ENCODE data around the gene EFCAB11.

Gene EFCAB11

DNA sequence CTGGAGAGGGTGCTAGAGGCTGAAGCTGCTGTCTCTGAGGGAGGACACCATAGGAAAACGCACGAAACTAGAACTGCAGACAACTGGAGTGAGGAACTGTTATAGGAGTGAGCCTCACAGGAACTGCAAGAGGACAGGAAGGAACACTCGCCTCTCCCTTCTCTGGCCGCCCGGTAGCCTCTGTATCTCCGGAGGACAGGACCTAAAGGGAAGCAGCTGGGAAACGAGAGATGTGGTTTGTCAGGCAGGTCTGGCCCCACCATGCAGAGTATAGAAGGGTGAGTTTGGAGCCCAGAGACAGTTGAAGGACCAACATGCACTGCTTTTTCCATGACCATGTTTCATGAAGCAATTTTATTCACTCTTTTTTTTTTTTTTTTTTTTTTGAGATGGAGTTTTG is 127.3 kb downstream of the EFCAB11 start:
- DNase-seq (ENCODE audit: extremely low read depth in 1 of 2, low read depth in 1 of 2), result no peak

DNA sequence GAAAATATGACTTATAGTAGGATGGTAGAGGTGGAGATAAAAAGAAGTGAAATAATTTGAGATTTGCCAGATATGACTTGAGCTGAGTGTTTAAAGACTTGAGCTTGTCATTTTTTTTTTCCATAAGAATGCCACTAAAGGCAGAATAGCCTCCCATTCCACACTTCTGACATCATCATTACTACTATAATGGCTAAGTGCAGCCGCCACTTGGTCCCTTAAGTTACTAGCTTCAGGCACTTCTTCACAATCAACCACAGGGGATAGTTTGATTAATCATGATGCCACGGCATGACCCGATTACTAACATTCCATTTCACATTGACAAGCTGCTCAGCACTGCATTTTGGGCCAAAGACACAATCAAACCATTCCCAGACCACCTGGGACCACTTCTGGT is 127.9 kb downstream of the EFCAB11 start:
- no peak for DNase-seq (ENCODE audit: extremely low read depth in 1 of 2, low read depth in 1 of 2)

DNA sequence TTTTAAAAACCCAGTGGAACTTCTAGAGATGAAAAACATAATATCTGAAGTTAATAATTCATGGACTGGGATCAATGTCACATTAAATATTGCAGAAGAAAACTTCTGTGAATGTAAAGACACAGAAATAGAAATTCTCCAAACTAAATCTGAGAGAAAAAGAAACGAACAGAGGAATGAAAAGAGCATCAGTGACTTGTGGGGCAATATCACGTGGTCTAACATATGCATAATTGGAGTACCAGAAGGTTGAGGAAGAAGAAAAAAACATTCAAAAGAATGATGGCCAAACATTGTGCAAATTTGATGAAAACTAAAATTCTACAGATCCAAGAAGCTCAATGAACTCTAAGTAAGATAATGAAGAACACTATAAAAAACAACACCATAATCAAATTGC is 130.8 kb downstream of the EFCAB11 start:
- no peak for DNase-seq (ENCODE audit: extremely low read depth in 1 of 2, low read depth in 1 of 2)

DNA sequence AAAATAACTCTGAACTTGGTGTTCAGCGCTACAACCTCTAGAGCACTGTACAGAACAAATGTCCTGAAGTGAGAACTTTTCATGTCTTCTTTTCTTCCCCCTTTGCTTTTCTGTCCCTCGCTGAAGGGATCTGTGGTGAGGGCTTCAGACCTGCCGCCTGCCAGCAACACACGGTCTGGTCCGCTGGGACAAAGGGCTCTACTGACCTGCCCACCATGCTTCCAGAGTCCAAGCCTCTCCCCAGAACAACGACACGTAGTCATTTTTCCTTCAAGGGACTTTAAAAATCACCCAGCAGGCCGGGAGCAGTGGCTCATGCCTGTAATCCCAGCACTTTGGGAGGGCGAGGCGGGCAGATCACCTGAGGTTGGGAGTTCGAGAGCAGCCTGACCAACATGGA is 140.4 kb downstream of the EFCAB11 start:
- DNase-seq (ENCODE audit: extremely low read depth in 1 of 2, low read depth in 1 of 2), result no peak

DNA sequence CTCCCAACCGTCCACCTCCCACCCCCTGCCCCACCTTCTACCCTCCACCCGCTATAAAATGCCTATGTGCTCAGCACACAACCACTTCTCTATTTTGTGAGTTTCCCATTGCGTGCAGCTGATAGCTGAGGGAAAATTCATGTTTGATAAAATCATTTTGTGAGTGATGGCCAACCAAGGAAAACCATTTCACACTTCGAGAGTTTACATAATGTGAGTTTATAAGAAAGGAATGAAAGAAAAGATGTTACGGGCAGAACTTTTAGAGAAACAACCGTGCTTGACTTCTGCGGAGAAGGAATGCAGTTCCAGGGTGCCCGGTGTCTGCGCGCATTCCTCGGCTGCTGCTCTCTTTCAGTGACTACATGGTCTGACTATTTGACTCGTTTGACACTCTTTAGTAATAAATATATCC is 140.9 kb downstream of the EFCAB11 start:
- DNase-seq (ENCODE audit: extremely low read depth in 1 of 2, low read depth in 1 of 2), result no peak

DNA sequence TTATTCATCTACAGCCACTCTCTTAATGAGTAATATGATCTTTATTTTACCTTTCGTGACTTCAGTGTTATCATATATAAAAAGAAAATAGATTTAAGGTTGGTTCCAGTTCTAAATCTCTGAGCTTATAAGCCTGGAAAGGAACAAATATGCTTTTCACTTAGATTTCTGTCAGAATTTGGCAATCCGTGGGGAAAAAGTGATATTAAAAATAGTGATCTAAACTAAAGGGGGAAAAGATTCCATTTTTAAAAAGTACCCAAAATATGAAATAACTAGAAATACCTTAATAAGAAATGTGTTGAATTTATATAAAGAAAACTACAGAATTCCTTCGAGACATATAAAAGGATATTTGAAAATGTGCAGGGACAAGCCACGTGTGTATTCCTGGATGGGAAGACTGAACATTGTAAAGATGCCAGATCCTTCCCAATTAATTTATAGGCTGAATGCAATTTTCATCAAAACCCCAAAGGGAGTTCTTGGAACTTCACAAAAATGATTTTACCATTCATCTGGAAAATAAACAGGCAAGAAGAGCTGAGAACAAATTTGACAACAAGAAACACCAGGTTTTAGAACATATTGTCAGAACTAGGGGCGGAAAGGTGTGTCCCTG is 142.5 kb downstream of the EFCAB11 start:
- no peak for DNase-seq (ENCODE audit: extremely low read depth in 1 of 2, low read depth in 1 of 2)

DNA sequence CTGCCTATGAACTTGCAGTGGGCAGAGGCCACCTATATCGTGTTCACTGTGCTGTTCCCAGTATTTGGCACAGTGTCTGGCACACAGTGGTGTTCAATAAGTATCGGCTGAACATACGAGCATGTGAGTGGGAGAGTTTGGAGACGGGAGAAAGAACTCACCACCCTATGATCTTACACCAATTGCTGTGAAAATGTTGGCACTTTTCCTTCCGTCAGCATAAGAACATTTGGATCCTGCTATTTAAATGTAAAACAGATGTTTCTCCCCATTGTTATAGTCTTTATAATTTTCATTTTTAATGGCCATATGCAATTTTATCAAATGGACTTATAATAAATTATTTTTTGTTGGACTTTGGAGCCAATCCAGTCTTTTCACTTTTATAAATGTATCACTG is 144.4 kb downstream of the EFCAB11 start:
- no peak for DNase-seq (ENCODE audit: extremely low read depth in 1 of 2, low read depth in 1 of 2)

DNA sequence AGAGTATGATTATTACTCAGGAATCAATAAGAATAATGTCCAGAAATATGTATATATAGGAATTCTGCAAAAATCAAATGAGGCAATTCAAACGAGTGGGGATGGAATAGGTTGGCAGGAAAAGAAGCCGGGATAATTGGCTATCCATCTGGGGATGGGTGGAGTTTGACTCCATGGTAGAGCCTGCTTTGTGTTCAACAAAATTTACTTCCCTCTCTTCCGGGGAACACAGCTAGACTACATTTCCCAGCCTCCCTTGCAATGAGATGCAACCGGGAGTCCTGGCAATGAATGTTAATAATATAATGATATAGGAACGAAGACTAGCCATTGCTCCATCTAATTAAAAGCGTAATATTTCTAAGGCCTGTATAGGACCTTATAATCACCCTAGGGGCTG is 146.6 kb downstream of the EFCAB11 start:
- DNase-seq (ENCODE audit: extremely low read depth in 1 of 2, low read depth in 1 of 2), result no peak

DNA sequence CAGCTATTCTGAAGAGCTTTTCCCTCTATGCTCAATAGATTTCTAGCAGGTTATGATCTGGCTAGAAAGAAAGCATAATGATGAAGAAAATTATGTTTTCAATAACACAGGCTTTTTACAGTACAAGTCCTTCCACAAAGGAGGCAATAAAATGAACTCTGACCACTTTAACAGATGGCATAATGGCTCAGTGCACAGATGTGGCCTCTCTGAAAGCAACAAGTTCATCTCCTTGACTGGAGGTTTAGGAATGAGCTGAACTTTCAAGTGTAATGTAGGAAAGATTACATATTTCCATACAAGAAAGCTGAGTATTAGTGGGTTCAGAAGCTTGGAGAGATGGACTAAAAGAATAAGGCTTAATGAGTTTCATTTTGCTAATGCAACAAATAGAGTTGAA is 147.4 kb downstream of the EFCAB11 start:
- DNase-seq (ENCODE audit: extremely low read depth in 1 of 2, low read depth in 1 of 2), result no peak

DNA sequence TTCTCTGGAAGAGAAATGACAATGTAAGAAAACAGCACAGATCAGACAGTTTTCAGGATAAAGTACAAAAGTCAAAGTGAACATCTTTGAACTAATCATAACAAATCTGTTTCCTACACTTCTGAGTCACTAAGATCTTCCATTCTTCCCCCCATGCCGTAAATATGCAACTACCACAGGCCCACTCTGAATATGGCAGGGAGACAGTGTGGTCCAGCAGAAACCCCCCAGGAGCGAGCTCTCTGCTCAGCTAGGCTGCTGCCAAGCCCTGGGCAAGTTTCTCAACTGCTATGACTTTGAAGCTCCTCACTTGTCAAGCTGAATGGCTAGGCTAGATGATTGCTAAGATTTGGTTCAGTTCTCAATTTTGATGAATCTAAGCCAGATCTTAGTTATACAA is 148.1 kb downstream of the EFCAB11 start:
- no peak for DNase-seq (ENCODE audit: extremely low read depth in 1 of 2, low read depth in 1 of 2)

DNA sequence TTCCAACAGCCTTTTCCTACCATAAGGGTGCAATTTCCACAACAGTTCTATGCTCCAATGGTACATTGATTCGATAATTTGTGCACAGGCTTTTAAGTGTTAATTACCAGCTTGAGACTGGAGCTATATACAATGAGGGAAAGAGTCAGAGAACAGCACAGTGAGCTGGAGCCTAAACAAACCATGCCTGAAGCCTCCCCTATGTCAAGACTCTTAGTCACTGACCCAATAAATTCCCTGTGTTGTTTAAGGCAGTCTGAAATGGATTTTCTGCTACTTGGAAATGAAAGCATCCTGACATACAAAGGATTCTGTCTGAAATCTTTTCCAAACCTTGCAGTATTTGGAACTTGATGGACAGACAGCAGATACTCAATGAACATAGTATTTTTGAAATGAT is 149.0 kb downstream of the EFCAB11 start:
- DNase-seq (ENCODE audit: extremely low read depth in 1 of 2, low read depth in 1 of 2), result no peak

DNA sequence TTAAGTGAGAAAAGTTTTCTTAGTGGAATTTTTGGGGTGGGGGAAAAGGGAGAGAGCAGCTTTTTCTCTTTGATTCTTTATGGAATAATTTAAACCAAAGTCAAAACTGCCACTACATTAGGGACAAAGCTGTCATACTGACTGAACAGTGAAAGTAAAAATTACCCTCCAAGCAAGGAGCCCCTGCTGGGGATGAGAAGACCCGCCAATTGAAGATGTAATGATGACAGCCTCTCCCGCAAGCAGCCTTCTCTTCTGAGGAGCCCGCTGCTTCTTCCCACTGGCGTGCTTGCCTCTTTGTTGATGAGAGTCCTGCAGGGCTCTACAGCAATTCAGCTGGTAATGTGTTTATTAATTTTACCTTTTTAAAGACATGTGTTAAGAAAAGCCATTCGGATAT is 151.0 kb downstream of the EFCAB11 start:
- no peak for DNase-seq (ENCODE audit: extremely low read depth in 1 of 2, low read depth in 1 of 2)

DNA sequence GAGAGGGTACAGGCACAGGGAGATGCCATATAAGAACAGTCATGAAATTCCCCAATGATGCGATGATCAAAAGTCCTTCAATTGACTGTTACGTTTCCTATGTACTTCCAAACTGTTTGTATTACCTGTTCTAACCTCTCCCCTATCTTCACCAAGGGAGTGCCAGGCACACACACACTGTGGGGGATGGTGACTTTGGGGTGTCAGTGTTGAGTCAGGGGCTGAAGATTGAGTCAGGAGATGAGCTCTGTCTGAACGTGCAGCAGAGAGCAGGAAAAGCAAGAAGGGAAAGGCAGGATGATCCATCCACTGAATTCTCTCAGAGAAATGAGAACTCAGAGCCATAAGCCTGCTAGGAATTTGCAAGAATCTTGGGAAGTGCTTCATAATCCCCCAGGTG is 153.4 kb downstream of the EFCAB11 start:
- DNase-seq (ENCODE audit: extremely low read depth in 1 of 2, low read depth in 1 of 2), result no peak

DNA sequence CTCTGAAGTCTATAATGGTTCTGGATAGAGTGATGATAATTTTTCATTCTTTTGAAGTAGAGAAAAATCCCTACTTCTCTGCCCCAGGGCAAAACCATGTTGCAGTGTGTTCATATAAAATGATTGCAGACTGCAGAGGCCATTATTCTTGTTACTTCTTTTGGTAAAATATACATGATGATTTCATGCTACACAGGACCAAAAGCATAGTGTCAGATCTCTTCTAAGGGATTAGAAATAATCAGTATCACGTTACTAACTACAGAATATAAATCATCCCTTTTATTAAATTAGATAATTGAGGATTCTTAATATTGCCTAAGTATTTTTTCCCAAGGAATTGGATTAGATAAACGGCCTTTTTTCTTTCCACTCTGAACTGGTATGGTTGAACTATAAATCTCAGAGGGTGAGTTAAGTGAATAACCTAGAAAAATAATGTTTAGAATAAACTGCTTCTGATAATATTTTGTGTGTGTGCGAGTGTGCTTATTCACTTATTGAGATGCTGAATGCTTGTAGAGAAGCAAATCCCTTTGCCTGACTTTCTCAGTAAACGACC is 156.2 kb downstream of the EFCAB11 start:
- DNase-seq (ENCODE audit: extremely low read depth in 1 of 2, low read depth in 1 of 2), result no peak

DNA sequence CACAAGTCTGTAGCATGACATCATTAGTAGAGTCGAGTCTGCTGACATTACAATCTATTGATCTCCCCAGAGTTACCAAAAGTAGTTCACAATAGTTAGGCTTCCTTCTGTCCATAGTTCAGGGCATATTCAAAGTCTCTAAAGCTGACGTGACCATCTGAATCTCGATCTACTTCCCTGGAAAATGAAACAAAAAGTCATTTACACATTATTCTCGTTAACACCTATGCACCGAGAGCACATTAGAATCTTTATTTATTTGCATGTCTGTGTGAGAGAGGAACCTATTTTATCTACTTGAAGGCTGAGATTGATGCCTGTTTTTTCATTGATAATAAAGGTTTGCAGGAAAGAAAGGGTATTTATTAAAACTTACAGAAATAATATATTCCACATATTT is 157.4 kb downstream of the EFCAB11 start:
- no peak for DNase-seq (ENCODE audit: extremely low read depth in 1 of 2, low read depth in 1 of 2)

DNA sequence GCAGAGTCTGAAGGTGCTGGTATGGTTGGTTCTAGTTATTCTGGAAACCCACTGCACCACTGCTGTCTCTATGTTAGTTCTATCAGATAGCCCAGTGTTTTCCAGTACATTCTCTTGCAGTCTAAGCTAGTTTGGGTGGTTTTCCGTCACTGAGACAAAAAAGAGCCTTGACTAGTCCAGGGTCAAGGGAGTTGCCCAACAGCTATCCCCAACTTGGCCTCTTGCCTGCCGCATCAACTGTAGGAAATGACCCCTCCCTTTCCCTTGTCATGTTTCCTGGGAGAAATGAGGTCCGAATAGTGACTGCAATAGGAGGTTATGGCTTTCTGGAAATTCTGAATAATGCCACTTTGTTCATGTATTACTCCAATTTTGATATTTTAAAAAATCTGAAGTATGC is 160.4 kb downstream of the EFCAB11 start:
- DNase-seq (ENCODE audit: extremely low read depth in 1 of 2, low read depth in 1 of 2), result no peak

DNA sequence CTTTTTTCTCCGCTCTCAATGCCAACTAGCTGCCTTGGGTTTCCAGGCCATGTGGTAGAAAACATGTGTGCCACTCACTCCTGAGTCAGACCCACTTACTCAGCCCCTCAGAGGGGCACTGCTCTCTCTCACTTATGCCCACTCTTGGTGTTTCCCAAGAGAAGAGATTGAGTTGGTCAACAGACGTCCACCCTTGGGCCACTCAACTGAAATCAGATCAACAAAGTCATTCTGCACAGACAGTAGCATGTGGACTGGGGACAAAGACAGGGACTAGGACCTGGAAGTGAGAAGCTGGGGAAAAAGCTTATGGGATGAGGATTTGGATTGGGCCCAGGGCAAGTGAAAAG is 161.2 kb downstream of the EFCAB11 start:
- DNase-seq (ENCODE audit: extremely low read depth in 1 of 2, low read depth in 1 of 2), result no peak

DNA sequence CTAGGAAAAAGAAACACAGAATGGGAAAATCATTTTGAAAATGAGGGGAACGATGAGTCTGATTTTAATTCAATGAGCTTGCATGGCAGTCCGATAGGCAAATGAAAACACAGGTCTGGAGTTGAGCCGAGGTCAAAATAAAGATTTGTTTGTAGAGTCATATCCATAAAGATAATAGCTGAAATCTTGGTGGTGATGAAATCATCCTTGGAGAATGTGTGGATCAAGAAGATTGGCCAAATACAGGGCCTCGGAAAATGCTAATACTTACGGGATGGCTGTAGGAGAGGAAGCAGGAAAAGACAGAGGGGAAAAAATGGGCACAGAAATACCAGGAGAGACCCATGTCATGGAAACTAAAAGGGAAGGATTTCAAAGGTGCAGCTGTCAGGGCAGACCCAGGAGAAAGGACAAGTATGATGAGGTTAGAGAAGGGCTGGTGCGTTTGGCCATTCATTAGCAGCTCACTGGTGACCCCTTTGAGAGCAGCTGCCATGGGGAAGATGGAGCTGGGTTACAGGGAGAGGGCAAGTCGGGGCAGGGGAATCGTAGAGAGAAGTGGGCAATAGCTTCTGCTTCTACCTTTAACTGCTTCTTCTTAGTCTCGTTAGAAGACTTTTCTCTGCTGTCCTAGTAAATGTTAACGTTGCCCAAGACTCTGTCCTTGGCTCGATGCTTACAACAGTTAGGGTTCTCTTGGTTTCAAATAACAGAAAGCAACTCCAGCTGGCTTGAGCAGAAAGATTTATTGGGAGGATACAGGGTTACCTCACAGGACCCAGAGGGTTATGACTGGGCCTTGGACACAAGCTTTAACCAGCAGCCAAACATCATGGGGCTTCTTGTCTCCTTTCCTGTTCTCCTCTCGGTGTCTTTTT is 161.8 kb downstream of the EFCAB11 start:
- no peak for DNase-seq (ENCODE audit: extremely low read depth in 1 of 2, low read depth in 1 of 2)

DNA sequence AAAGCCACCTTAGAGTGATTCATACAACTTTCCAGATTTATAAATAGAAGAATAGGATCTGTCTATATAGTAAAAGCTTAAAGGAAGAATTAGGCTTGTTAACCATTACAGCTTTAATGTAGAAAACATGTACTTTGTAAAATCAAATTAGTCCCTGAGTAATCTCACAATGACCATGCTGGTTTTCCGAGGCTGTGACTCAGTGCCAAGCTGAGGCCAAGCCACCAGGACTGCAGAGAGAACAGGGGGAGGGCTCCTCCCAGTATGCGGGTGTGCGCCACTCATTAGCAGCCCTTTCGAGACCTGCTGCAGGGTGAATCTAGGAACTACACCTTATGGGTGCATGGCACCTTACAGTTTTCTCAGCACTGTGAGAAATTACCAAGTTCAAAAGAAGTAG is 167.0 kb downstream of the EFCAB11 start:
- DNase-seq (ENCODE audit: extremely low read depth in 1 of 2, low read depth in 1 of 2), result no peak

DNA sequence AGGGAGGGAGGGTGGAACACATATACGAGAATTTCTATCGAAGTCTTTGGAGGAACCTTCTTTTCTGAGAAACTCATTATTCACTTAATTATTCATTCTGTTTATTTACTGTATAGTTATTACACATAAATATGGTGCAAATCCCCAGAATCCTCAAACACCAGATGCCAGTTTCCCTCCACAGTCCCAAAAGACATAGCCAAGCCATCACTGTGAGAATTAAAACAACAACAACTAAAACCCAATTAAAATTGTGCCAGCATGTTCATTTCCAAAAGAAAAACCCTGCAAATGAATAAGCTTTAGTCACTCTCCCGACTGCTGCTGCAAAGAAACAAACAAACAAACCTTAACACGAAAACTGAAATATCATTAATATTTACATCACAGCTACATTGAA is 173.5 kb downstream of the EFCAB11 start:
- no peak for DNase-seq (ENCODE audit: extremely low read depth in 1 of 2, low read depth in 1 of 2)

DNA sequence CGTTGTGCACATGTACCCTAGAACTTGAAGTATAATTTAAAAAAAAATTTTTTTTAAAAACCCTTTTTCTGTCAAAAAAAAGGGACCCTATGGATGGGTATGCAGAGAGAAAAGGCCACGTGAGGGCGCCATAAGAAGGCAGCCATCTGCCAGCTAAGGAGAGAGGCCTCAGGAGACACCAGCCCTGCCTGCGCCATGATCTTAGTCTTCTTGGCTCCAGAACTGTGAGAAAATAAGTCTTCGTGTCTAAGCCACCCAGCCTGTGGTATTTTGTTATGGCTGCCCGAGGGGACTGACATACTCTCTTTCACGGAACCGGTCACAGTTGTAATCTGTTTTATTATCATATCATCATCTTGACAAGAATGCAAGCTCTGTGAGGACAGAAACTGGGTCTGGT is 174.8 kb downstream of the EFCAB11 start:
- DNase-seq (ENCODE audit: extremely low read depth in 1 of 2, low read depth in 1 of 2), result no peak

DNA sequence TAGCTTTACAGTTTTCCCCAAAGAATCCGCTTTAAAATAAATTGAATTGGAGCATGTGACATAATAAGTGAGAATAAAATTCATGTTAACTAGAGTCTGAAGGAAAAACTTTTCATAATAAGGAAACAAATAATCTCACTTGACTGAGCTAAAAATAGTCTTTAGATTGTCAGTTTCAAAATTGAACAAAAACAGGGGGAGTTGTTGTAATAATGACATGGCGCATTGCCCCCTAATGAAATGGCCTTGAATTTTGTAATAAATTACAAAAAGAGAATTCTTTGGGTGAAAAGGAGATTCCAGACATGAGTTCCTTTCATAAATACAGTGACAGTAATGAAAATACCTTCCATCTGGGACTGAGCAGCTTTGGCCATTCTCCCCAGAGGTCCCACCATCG is 178.6 kb downstream of the EFCAB11 start:
- no peak for DNase-seq (ENCODE audit: extremely low read depth in 1 of 2, low read depth in 1 of 2)
